IMR-90 (cell line): ENCODE results near the gene RAB20. TPM values are rescaled to one million over a fixed set of nuclear protein-coding genes. Genes with fewer than 3 reads are reported as not detected.

ENCODE experiments used
- ATAC-seq: fragments of 200-7000 bp; cut with Tn5 transposase; 2 replicates; pipeline ENCODE4 v1.9.1; 2020; ENCODE audit warnings: low read depth, mild to moderate bottlenecking, moderate library complexity
- BruUV-seq: library from RNA; stranded (reverse); fragments of 400-500 nt; replicated peaks from 2 replicates; lab custom pipeline; 2021; lab: Mats Ljungman, UMichigan
- CTCF ChIA-PET: fragments of 300-600 bp; formaldehyde crosslinking; extraction: SDS; loops from one replicate; lab custom pipeline; 2021; ENCODE audit warnings: antibody characterized with exemption; lab: Yijun Ruan, JAX
- POLR2A ChIA-PET: fragments of 300-600 bp; sonication (Branson Sonifier 250); formaldehyde crosslinking; loops from one replicate; lab custom pipeline; 2022; ENCODE audit warnings: antibody characterized with exemption; ENCODE audit not compliant: unreplicated experiment; lab: Charles Lee
- DNase-seq: peaks from one replicate; pipeline ENCODE4 v3.0.0; 2013
- H2AFZ ChIP-seq: replicated peaks from 2 replicates; pipeline ENCODE3; 2013; ENCODE audit warnings: low read length, mild to moderate bottlenecking; ENCODE audit not compliant: poor library complexity
- H2AK5ac ChIP-seq: 2 replicates; pipeline ENCODE4 v1.6.1; 2013; ENCODE audit warnings: low read depth, low read length, inconsistent platforms
- H2AK9ac ChIP-seq: replicated peaks from 2 replicates; pipeline ENCODE3; 2013; ENCODE audit warnings: mild to moderate bottlenecking, low read depth, low read length, moderate library complexity; ENCODE audit not compliant: poor library complexity
- H2BK120ac ChIP-seq: 2 replicates; pipeline ENCODE4 v1.6.1; 2013; ENCODE audit warnings: low read depth, low read length, inconsistent platforms
- H2BK15ac ChIP-seq: 3 replicates; pipeline ENCODE4 v1.6.1; 2013; ENCODE audit warnings: low read depth, low read length, inconsistent platforms
- H2BK20ac ChIP-seq: 2 replicates; pipeline ENCODE4 v1.6.1; 2013; ENCODE audit warnings: low read depth, mild to moderate bottlenecking, inconsistent platforms, low read length, moderate library complexity
- H2BK5ac ChIP-seq: 2 replicates; pipeline ENCODE4 v1.6.1; 2013; ENCODE audit warnings: mild to moderate bottlenecking, low read depth, low read length, inconsistent platforms; ENCODE audit not compliant: poor library complexity, severe bottlenecking
- H3K14ac ChIP-seq: replicated peaks from 2 replicates; pipeline ENCODE4 v1.6.1; 2013; ENCODE audit warnings: low read depth, low read length, inconsistent platforms
- H3K18ac ChIP-seq: 2 replicates; pipeline ENCODE4 v1.6.1; 2013; ENCODE audit warnings: low read depth, low read length, control low read depth
- H3K23ac ChIP-seq: 2 replicates; pipeline ENCODE4 v1.6.1; 2013; ENCODE audit warnings: low read depth, low read length, inconsistent platforms
- H3K27ac ChIP-seq: 2 replicates; pipeline ENCODE4 v1.5.1; 2013; ENCODE audit warnings: mild to moderate bottlenecking, control low read depth, low read length; ENCODE audit not compliant: insufficient read depth
- H3K27me3 ChIP-seq: 2 replicates; pipeline ENCODE4 v1.6.1; 2013; ENCODE audit warnings: low read length; ENCODE audit not compliant: control insufficient read depth, insufficient read depth
- H3K36me3 ChIP-seq: 2 replicates; pipeline ENCODE4 v1.6.1; 2013; ENCODE audit warnings: low read length, mixed read lengths; ENCODE audit not compliant: control insufficient read depth, insufficient read depth
- H3K4ac ChIP-seq: 2 replicates; pipeline ENCODE4 v1.6.1; 2013; ENCODE audit warnings: low read depth, low read length, inconsistent platforms
- H3K4me1 ChIP-seq: 2 replicates; pipeline ENCODE4 v1.6.1; 2013; ENCODE audit warnings: low read length, mixed read lengths; ENCODE audit not compliant: control insufficient read depth, insufficient read depth
- H3K4me2 ChIP-seq: 2 replicates; pipeline ENCODE4 v1.6.1; 2013; ENCODE audit warnings: low read depth, mild to moderate bottlenecking, control low read depth, low read length, moderate library complexity
- H3K4me3 ChIP-seq: 2 replicates; pipeline ENCODE4 v1.5.1; 2013; ENCODE audit warnings: low read depth, mild to moderate bottlenecking, control low read depth, low read length, moderate library complexity; ENCODE audit not compliant: insufficient read depth
- H3K56ac ChIP-seq: 2 replicates; pipeline ENCODE4 v1.6.1; 2013; ENCODE audit warnings: low read length, inconsistent platforms; ENCODE audit not compliant: insufficient read depth; ENCODE audit errors: extremely low read depth
- H3K79me1 ChIP-seq, 2 experiments: 2 replicates each; pipeline ENCODE4 v1.6.1; 2013; ENCODE audit warnings: low read length in 2 of 2, inconsistent platforms in 1 of 2, low read depth in 1 of 2
- H3K9ac ChIP-seq: 2 replicates; pipeline ENCODE4 v1.6.1; 2013; ENCODE audit warnings: low read depth, low read length, control low read depth
- H3K9me1 ChIP-seq: 2 replicates; pipeline ENCODE4 v1.6.1; 2013; ENCODE audit warnings: low read length, inconsistent platforms; ENCODE audit not compliant: insufficient read depth
- H3K9me3 ChIP-seq: 2 replicates; pipeline ENCODE4 v1.6.1; 2013; ENCODE audit warnings: low read length; ENCODE audit not compliant: control insufficient read depth, insufficient read depth
- H4K20me1 ChIP-seq: 2 replicates; pipeline ENCODE4 v1.6.1; 2013; ENCODE audit warnings: low read length, inconsistent platforms; ENCODE audit not compliant: insufficient read depth
- H4K5ac ChIP-seq: 2 replicates; pipeline ENCODE4 v1.6.1; 2013; ENCODE audit warnings: mild to moderate bottlenecking, low read depth, low read length, control low read depth
- H4K8ac ChIP-seq, 2 experiments: 2 replicates each; pipeline ENCODE4 v1.6.1; 2013; ENCODE audit warnings: low read depth in 2 of 2, low read length in 2 of 2, control low read depth in 1 of 2, inconsistent platforms in 1 of 2
- H4K91ac ChIP-seq: 2 replicates; pipeline ENCODE4 v1.6.1; 2013; ENCODE audit warnings: low read depth, low read length, inconsistent platforms; ENCODE audit not compliant: insufficient read depth
- CEBPB ChIP-seq: IDR thresholded peaks from 2 replicates; pipeline ENCODE4 v1.6.1; 2012; ENCODE audit warnings: low read depth, low read length, improper control_type of control experiment
- CHD1 ChIP-seq: IDR thresholded peaks from 2 replicates; pipeline ENCODE4 v1.6.1; 2012; ENCODE audit warnings: low read depth, low read length, improper control_type of control experiment
- WGBS, 2 experiments: methylation state at CpG; one replicate each; pipeline versions ENCODE4 v1.1.5 to v1.1.7; 2013; ENCODE audit warnings: missing lambda C conversion rate in 2 of 2; ENCODE audit not compliant: insufficient read length in 1 of 2; ENCODE audit errors: extremely low coverage in 2 of 2; 5-methylcytosine and 5-hydroxymethylcytosine counted together
- dilution Hi-C: fragments of 300-500 bp; cut with HindIII; formaldehyde crosslinking; loops from one replicate; pipeline ENCODE4 v1.14.3; 2018; ENCODE audit warnings: low sequenced_read_pairs; ENCODE audit not compliant: unreplicated experiment
- in situ Hi-C: fragments of 300-500 bp; cut with MboI; formaldehyde crosslinking; loops from 3 replicates; pipeline ENCODE4 v1.14.3; 2019; ENCODE audit warnings: low sequenced_read_pairs, inconsistent platforms, mixed read lengths
- intact Hi-C: fragments of 100-400 bp; cut with micrococcal nuclease; formaldehyde crosslinking; loops from 2 replicates; pipeline ENCODE4 v1.10.0; 2022
- polyA plus RNA-seq, 3 experiments: library from polyadenylated mRNA; depleted of rRNA; stranded (reverse); fragments of >200 nt; gene quantifications; 2 replicates each; pipeline ENCODE4 v1.2.3, GENCODE V29; 2012; ENCODE audit warnings: low replicate concordance in 1 of 3
- total RNA-seq: library from RNA; depleted of rRNA; stranded (reverse); fragments of >200 nt; gene quantifications from 2 replicates; pipeline ENCODE4 v1.2.3, GENCODE V29; 2012

Gene RAB20
- total and polyA plus RNA-seq, 2 of the 4 experiments (the other 2 are of a cell fraction) = 3.8 to 5.1 TPM

DNA sequence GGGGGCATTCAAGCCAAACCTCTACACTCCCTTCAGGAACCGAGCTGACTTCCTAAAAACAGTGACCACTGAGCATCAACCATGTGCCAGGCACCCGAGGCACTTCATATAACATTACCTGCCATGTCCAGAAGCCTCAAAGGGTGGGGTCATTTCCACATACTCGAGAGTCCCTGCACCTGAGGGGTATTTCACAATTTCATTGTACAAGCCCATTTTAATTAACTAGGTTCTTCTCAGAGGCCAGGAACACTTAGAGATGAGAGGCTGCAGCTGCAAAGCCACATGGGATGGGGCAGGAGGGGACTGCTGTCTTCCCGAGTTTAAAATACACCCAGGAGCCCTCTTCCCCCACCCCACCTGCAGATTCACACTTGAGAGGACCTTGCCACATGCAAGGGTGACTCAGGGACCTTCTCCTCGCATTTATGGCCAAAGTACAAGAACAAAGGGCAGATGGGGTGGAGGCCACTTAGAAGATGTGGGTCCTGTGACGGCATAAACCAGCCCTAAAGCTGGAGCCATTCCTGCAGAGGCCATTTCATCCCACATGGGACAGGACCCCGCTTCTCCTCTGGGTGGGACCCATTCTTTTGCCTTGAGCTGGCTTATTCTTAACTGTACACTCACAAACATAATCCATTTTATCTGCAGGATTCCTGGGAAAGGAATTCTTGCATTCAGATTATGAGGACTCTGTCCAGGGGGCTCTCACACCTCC, 43.9 kb downstream of the RAB20 start:
- ChIA-PET CTCF (interaction anchor here (1.0 kb wide), 1 partner anchor 8 kb away, joined by 3 read pairs; no protein-coding TSS in a partner anchor), POLR2A (no interaction called here)
- Histone ChIP-seq H3K9ac (no peak overlapping the region), H2AK9ac (no peak overlapping the region), H4K5ac (no peak overlapping the region), H3K79me1 (no peaks in the 10 kb centered on the region), H2AFZ (no peak overlapping the region), H3K4me3 (no peak overlapping the region), H4K20me1 (no peaks in the 10 kb centered on the region; the same call in 1 of the 2 replicates), H3K4me1 (no peaks in the 10 kb centered on the region; the same call in 1 of the 2 replicates), H3K56ac (no peak overlapping the region), H2BK15ac (no peak overlapping the region), H3K4me2 (no peak overlapping the region), H2BK5ac (no peak overlapping the region), H3K27ac (no peak overlapping the region), H2AK5ac (no peak overlapping the region), H3K23ac (no peak overlapping the region), H3K14ac (no peak overlapping the region), H3K9me3 (no peaks in the 10 kb centered on the region), H4K8ac (no peak overlapping the region), H2BK20ac (no peak overlapping the region), H3K27me3 (no peaks in the 10 kb centered on the region), H4K91ac (no peak overlapping the region), H3K18ac (no peak overlapping the region), H3K36me3 (peaks cover 25% of the 10 kb centered on the region), H3K4ac (no peak overlapping the region), H2BK120ac (no peak overlapping the region), H3K9me1 (peaks cover 8% of the 10 kb centered on the region)
- intact Hi-C loops = no loop called here
- BruUV-seq = no TSS peak
- 83% methylated on average over 1 of the region's 7 CpGs; no CpG with 5 or more reads in 1 of the 2 experiments for WGBS, 2 experiments
- ATAC-seq (peak; percentile 6; the same call in 1 of the 2 replicates), DNase-seq (no peak)
- TF ChIP-seq CHD1 (no peak), CEBPB (0 out of 2 replicates have a peak, but pooled peaks have one; percentile 6)
- dilution Hi-C loops = no loop called here
- in situ Hi-C loops = no loop called here
